MG63 (cell line): ENCODE measurements around the gene KCP. TPM values are rescaled to one million over a fixed set of nuclear protein-coding genes. Genes with fewer than 3 reads are reported as not detected.

ENCODE experiments used
- DNase-seq: peaks from one replicate; pipeline ENCODE4 v3.0.0-alpha.2; 2020
- H3K27me3 ChIP-seq: fragments of 250-450 bp; sonication (Bioruptor Pico); 2 replicates; pipeline ENCODE4 v1.5.1; 2020; ENCODE audit warnings: mild to moderate bottlenecking, moderate library complexity
- H3K36me3 ChIP-seq: fragments of 250-450 bp; sonication (Bioruptor Pico); 2 replicates; pipeline ENCODE4 v1.5.1; 2020; ENCODE audit warnings: mild to moderate bottlenecking, moderate library complexity
- H3K4me3 ChIP-seq: fragments of 250-450 bp; sonication (Bioruptor Pico); 2 replicates; pipeline ENCODE4 v1.5.1; 2020; ENCODE audit warnings: mild to moderate bottlenecking, moderate library complexity
- H3K9me3 ChIP-seq: fragments of 250-450 bp; sonication (Bioruptor Pico); 2 replicates; pipeline ENCODE4 v1.5.1; 2020; ENCODE audit warnings: mild to moderate bottlenecking, moderate library complexity
- total RNA-seq: library from RNA; depleted of rRNA; stranded (reverse); fragments of >200 nt; shearing (Covaris generic); gene quantifications from 2 replicates; pipeline ENCODE4 v1.2.3, GENCODE V29; 2014; ENCODE audit warnings: low replicate concordance

KCP gene
- total RNA-seq, 1 experiment from 2014 or later: not detected

GRCh38 chr7:128863433-128863989 lies 47.0 kb downstream of the KCP start:
- Histone ChIP-seq H3K9me3 (no peaks in the 10 kb centered on the region), H3K27me3 (no peaks in the 10 kb centered on the region), H3K4me3 (peak overlapping the region; percentile 77), H3K36me3 (0 out of 2 replicates have a peak, but pooled peaks cover 6% of the 10 kb centered on the region)
- peak; percentile 41 for DNase-seq

GRCh38 chr7:128862571-128863432 lies 47.7 kb downstream of the KCP start, which contains the start of gene ATP6V1F:
Gene ATP6V1F, plus strand, starts transcription at chr7:128862856. Its CDS starts 49 bp downstream, at chr7:128862905.
- Histone ChIP-seq H3K27me3 (no peaks in the 10 kb centered on the region), H3K4me3 (peak within 1 kb of the TSS; percentile 77), H3K36me3 (0 out of 2 replicates have a peak, but pooled peaks cover 6% of the 10 kb centered on the region), H3K9me3 (no peaks in the 10 kb centered on the region)
- peak; percentile 89 for DNase-seq

GRCh38 chr7:128861957-128862570 lies 48.4 kb downstream of the KCP start:
- no peaks in the 10 kb centered on the region for H3K27me3 ChIP-seq
- no peak for DNase-seq
- 0 out of 2 replicates have a peak, but pooled peaks cover 6% of the 10 kb centered on the region for H3K36me3 ChIP-seq
- H3K4me3 ChIP-seq: peak overlapping the region; percentile 77
- no peaks in the 10 kb centered on the region for H3K9me3 ChIP-seq

- Histone ChIP-seq H3K36me3 (0 out of 2 replicates have a peak, but pooled peaks cover 4% of the 10 kb centered on the region), H3K27me3 (no peaks in the 10 kb centered on the region), H3K9me3 (no peaks in the 10 kb centered on the region), H3K4me3 (no peak overlapping the region)
- DNase-seq: no peak
Measured at GRCh38 chr7:128860158-128861073, 50.1 kb downstream of the KCP start.

GRCh38 chr7:128859232-128860157 lies 51.0 kb downstream of the KCP start:
- Histone ChIP-seq H3K36me3 (no peaks in the 10 kb centered on the region; the same call in 1 of the 2 replicates), H3K27me3 (no peaks in the 10 kb centered on the region), H3K4me3 (no peak overlapping the region), H3K9me3 (no peaks in the 10 kb centered on the region)
- DNase-seq: no peak

- Histone ChIP-seq H3K36me3 (no peaks in the 10 kb centered on the region; the same call in 1 of the 2 replicates), H3K4me3 (no peak overlapping the region), H3K27me3 (no peaks in the 10 kb centered on the region), H3K9me3 (no peaks in the 10 kb centered on the region)
- no peak for DNase-seq
Measured at GRCh38 chr7:128858380-128859231, 51.9 kb downstream of the KCP start.

- H3K36me3 ChIP-seq: peaks cover 2% of the 10 kb centered on the region
- no peak for DNase-seq
- no peaks in the 10 kb centered on the region for H3K27me3 ChIP-seq
- no peaks in the 10 kb centered on the region for H3K9me3 ChIP-seq
- H3K4me3 ChIP-seq: no peak overlapping the region
Measured at GRCh38 chr7:128856001-128856718, 54.3 kb downstream of the KCP start.

GRCh38 chr7:128855559-128855958 lies 55.0 kb downstream of the KCP start:
- DNase-seq: no peak
- H3K9me3 ChIP-seq: no peaks in the 10 kb centered on the region
- peaks cover 2% of the 10 kb centered on the region for H3K36me3 ChIP-seq
- H3K27me3 ChIP-seq: no peaks in the 10 kb centered on the region
- no peak overlapping the region for H3K4me3 ChIP-seq

GRCh38 chr7:128854396-128854795 lies 56.1 kb downstream of the KCP start:
- no peak for DNase-seq
- Histone ChIP-seq H3K36me3 (peaks cover 2% of the 10 kb centered on the region), H3K4me3 (no peak overlapping the region), H3K9me3 (no peaks in the 10 kb centered on the region), H3K27me3 (no peaks in the 10 kb centered on the region)

GRCh38 chr7:128853799-128854198 lies 56.7 kb downstream of the KCP start:
- H3K4me3 ChIP-seq: no peak overlapping the region
- H3K27me3 ChIP-seq: no peaks in the 10 kb centered on the region
- peaks cover 2% of the 10 kb centered on the region for H3K36me3 ChIP-seq
- H3K9me3 ChIP-seq: no peaks in the 10 kb centered on the region
- DNase-seq: no peak

GRCh38 chr7:128852537-128853254 lies 57.8 kb downstream of the KCP start:
- DNase-seq: no peak
- Histone ChIP-seq H3K27me3 (no peaks in the 10 kb centered on the region), H3K9me3 (no peaks in the 10 kb centered on the region), H3K36me3 (peaks cover 2% of the 10 kb centered on the region), H3K4me3 (no peak overlapping the region)

GRCh38 chr7:128849804-128850490 lies 60.6 kb downstream of the KCP start:
- no peak for DNase-seq
- peaks cover 2% of the 10 kb centered on the region for H3K36me3 ChIP-seq
- no peaks in the 10 kb centered on the region for H3K27me3 ChIP-seq
- H3K9me3 ChIP-seq: no peaks in the 10 kb centered on the region
- H3K4me3 ChIP-seq: no peak overlapping the region

GRCh38 chr7:128849156-128849515 lies 61.4 kb downstream of the KCP start:
- no peaks in the 10 kb centered on the region for H3K9me3 ChIP-seq
- no peaks in the 10 kb centered on the region for H3K27me3 ChIP-seq
- peaks cover 6% of the 10 kb centered on the region for H3K36me3 ChIP-seq
- DNase-seq: no peak
- no peak overlapping the region for H3K4me3 ChIP-seq
